ENCODE measurements around the gene C20orf202.

DNA sequence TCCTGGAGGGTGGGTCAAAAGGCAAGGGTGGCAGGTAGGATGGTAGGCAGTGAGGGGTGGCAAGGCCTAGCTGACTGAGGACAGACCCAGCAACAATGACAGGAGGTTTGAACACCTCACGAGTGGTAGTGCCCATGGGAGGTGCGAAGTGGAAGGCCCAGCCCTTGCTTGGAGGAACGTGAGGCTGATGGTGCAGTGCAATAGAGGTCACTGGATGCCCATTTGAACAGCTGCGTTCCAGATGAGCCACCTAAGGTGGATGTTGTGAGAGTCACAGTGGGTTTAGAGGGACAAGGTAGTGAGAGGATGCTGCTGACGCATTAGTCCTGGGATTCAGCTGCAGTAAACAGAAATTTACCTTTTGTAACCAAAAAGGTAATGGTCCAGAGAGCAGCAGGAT, 34.0 kb upstream of the C20orf202 start:
- TF ChIP-seq CTCF (IDR thresholded peaks at IDR 0.05) (no peak), IRF2 (CRISPR knock-in tag; IDR thresholded peaks at IDR 0.05; ENCODE audit: borderline replicate concordance, low read depth) (no peak), ELF4 (CRISPR knock-in tag; IDR thresholded peaks at IDR 0.05; ENCODE audit: low read depth) (no peak), TP53 (CRISPR knock-in tag; IDR thresholded peaks at IDR 0.05) (no peak)
- TF ChIP-seq, protein P1, sequence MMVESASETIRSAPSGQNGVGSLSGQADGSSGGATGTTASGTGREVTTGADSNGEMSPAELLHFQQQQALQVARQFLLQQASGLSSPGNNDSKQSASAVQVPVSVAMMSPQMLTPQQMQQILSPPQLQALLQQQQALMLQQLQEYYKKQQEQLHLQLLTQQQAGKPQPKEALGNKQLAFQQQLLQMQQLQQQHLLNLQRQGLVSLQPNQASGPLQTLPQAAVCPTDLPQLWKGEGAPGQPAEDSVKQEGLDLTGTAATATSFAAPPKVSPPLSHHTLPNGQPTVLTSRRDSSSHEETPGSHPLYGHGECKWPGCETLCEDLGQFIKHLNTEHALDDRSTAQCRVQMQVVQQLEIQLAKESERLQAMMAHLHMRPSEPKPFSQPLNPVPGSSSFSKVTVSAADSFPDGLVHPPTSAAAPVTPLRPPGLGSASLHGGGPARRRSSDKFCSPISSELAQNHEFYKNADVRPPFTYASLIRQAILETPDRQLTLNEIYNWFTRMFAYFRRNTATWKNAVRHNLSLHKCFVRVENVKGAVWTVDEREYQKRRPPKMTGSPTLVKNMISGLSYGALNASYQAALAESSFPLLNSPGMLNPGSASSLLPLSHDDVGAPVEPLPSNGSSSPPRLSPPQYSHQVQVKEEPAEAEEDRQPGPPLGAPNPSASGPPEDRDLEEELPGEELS (CRISPR knock-in tag; IDR thresholded peaks at IDR 0.05): no peak

All from WTC11 (cell line).